Hair follicle dermal papilla cell (primary cell): ENCODE results near the gene RELL2. TPM values are rescaled to one million over a fixed set of nuclear protein-coding genes. Genes with fewer than 3 reads are reported as not detected.

Experiments used
- small RNA-seq: library from RNA; depleted of rRNA; stranded (forward); fragments of <200 nt; gene quantifications from one replicate; pipeline ENCODE3, GENCODE V24; 2012
- total RNA-seq: library from RNA; depleted of rRNA; stranded (reverse); fragments of >200 nt; gene quantifications from 2 replicates; pipeline ENCODE4 v1.2.3, GENCODE V29; 2012

RELL2 gene, protein sequence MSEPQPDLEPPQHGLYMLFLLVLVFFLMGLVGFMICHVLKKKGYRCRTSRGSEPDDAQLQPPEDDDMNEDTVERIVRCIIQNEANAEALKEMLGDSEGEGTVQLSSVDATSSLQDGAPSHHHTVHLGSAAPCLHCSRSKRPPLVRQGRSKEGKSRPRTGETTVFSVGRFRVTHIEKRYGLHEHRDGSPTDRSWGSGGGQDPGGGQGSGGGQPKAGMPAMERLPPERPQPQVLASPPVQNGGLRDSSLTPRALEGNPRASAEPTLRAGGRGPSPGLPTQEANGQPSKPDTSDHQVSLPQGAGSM
- total RNA-seq: 5.5 and 6.7 TPM in 2 replicates

DNA sequence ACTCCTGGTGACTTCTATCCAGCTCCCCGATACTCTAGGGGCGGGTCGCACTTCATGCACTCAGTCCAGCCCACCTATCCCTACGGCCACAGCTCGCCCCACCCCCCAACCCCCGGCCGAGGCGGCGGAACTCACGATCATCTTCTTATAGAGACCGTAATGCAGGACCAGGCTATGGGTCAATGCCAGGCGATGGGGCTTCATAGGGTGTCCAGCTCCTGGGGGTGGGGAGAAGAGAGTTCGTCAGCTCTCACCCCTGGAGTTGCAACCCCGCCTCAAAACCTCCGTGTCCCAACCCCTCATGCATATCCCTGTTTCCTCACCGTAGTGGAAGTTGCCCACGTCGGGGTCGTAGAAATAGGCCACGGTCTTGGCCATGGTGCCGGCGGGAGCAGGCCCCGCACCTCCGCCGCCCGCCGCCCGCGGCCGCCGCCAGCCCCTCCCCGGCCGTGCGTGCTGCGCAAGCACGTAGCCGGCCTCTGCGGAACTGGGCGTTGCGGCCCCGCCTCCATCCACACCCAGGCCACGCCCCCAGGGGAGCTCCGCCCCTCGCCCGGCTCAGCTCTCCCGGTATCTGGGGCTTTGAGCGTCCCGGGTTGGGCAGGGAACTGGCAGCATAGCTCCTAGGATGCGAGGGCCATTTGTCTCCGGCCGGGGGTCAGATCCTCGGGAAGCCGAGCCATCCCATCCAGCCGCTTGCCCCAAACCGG, at the start of gene RELL2, which contains the start of gene HDAC3:
RELL2 (plus strand) TSS at position 585 of the 710 bp plus-strand sequence. CDS start 1,229 bp downstream, outside the sequence.
HDAC3 (minus strand) TSS at position 437 of the 710 bp plus-strand sequence; CDS start at position 378, 59 bp downstream.

DNA sequence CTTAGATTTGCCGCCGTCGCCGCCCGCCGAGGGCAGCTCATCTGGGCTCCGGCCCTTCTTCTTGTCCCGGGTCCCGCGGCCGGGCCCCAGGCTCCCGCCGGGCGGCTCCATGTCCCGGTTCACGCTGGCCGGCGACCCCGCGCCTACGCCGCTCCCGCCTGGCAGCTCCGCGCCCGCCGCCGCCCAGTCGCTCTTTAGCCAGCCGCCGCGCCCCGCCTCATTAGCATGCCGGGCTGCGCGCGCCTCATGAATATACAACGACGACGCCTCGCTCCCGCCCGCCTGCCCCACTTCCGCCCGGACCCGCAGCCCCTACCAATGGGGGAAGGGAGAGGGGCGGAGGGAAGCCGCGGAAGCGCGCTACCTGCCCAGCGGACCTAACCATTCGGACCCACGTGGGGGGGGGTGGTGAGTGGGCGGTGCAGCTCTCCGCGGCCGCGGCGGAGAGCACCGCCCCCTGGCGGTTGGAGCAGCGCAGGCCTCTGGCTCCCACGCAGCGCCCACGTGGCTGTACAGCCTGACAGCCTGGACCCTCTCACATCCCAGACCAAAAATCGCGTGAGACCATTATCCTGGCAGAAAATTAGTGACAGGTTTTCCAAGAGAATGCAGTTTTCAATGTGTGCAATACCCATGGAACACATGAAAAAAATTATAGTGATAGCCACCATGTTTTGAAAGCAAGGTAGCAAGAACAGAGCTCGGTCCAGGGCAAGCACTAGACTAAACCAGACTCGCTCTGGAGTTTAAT, 17.8 kb upstream of the RELL2 start, which contains the start of gene DIAPH1:
DIAPH1 (minus strand) TSS at position 197 of the 751 bp plus-strand sequence; CDS start at position 111, 86 bp downstream.

GRCh38 chr5:141650851-141651727, 14.3 kb downstream of the RELL2 start, which contains the start of gene FCHSD1:
TSS of gene FCHSD1 (minus strand) at chr5:141651418. CDS start at chr5:141651368, 50 bp downstream.

GRCh38 chr5:141681695-141682641, 45.2 kb downstream of the RELL2 start, which contains the start of gene ARAP3:
TSS of gene ARAP3 (minus strand) at chr5:141682230. CDS start at chr5:141680486, 1,744 bp downstream.

Small RNA genes lying within 50 kb of the gene (small RNA-seq; reads per million reads assigned to genes)
- not detected for gene RPS27AP10

Other genes with a start within 250 kb of the RELL2 start
- gene PCDHGB4, start 249.3 kb upstream of the RELL2 start, total RNA-seq: 18.0 and 23.0 TPM in 2 replicates
- 3.0 and 4.1 TPM in 2 replicates for gene PCDHGA8, start 244.4 kb upstream of the RELL2 start, total RNA-seq
- gene PCDHGB5, start 239.1 kb upstream of the RELL2 start, total RNA-seq: 28.4 and 32.7 TPM in 2 replicates
- 7.1 and 7.3 TPM in 2 replicates for gene PCDHGA9, start 234.2 kb upstream of the RELL2 start, total RNA-seq
- gene PCDHGB6, start 229.0 kb upstream of the RELL2 start, total RNA-seq: 5.0 and 6.1 TPM in 2 replicates
- gene PCDHGA10, start 224.0 kb upstream of the RELL2 start, total RNA-seq: 16.7 and 19.1 TPM in 2 replicates
- gene PCDHGB7, start 219.3 kb upstream of the RELL2 start, total RNA-seq: 20.2 and 20.3 TPM in 2 replicates
- 14.6 and 19.8 TPM in 2 replicates for gene PCDHGA11, start 215.9 kb upstream of the RELL2 start, total RNA-seq
- gene PCDHGA12, start 206.5 kb upstream of the RELL2 start, total RNA-seq: 23.6 and 37.8 TPM in 2 replicates
- 126 and 129 TPM in 2 replicates for gene PCDHGC3, start 161.0 kb upstream of the RELL2 start, total RNA-seq
- gene PCDHGC4, start 152.0 kb upstream of the RELL2 start, total RNA-seq: 6.3 and 6.5 TPM in 2 replicates
- gene PCDHGC5, start 147.9 kb upstream of the RELL2 start, total RNA-seq: 4.5 and 4.7 TPM in 2 replicates
- 23.0 and 23.1 TPM in 2 replicates for gene DIAPH1, start 18.0 kb upstream of the RELL2 start, total RNA-seq
- gene HDAC3, start 148 bp upstream of the RELL2 start, total RNA-seq: 68.5 and 73.2 TPM in 2 replicates
- gene FCHSD1, start 14.4 kb downstream of the RELL2 start, total RNA-seq: 45.5 and 51.6 TPM in 2 replicates
- gene ARAP3, start 45.2 kb downstream of the RELL2 start, total RNA-seq: 12.5 and 17.0 TPM in 2 replicates
- 1.2 and 1.5 TPM in 2 replicates for gene PCDH1, start 241.4 kb downstream of the RELL2 start, total RNA-seq